Transverse colon (tissue), 4 donors: ENCODE data around the gene SMG6. TPM values are rescaled to one million over a fixed set of nuclear protein-coding genes. Genes with fewer than 3 reads are reported as not detected.

ENCODE experiments used
- DNase-seq: peaks from one replicate; pipeline ENCODE4 v3.0.0-alpha.2; 2019
- H3K27ac ChIP-seq, 4 donors: fragments of 200-600 bp; sonication (generic); 2 replicates each; pipeline ENCODE4 v1.5.1; 2016 to 2018; ENCODE audit warnings: inconsistent platforms in 4 of 4
- H3K27me3 ChIP-seq: fragments of 200-600 bp; sonication (generic); 2 replicates; pipeline ENCODE4 v1.5.1; 2017; ENCODE audit warnings: inconsistent platforms
- H3K36me3 ChIP-seq, 4 donors: fragments of 200-600 bp; sonication (generic); 2 replicates each; pipeline ENCODE4 v1.5.1; 2017 to 2019; ENCODE audit warnings: inconsistent platforms in 4 of 4
- H3K4me1 ChIP-seq, 4 donors: fragments of 200-600 bp; sonication (generic); 2 replicates each; pipeline ENCODE4 v1.5.1; 2017 to 2020; ENCODE audit warnings: inconsistent platforms in 4 of 4
- H3K4me3 ChIP-seq, 4 donors: fragments of 200-600 bp; sonication (generic); 1 replicate in 1 of 4; 2 replicates in 3 of 4; pipeline versions ENCODE4 v1.5.1 to v1.6.1; 2017 to 2019; ENCODE audit warnings: inconsistent platforms in 4 of 4
- H3K9me3 ChIP-seq, 2 donors: fragments of 200-600 bp; sonication (generic); 2 replicates each; pipeline ENCODE4 v1.5.1; 2017 to 2019; ENCODE audit warnings: inconsistent platforms in 2 of 2
- EP300 ChIP-seq: sonication (generic); formaldehyde crosslinking; IDR thresholded peaks from one replicate; pipeline ENCODE4 v1.6.1; 2017; ENCODE audit warnings: antibody characterized with exemption, low read depth
- POLR2A ChIP-seq: fragments of 450-650 bp; IDR thresholded peaks from one replicate; pipeline ENCODE4 v1.6.1; 2016; ENCODE audit warnings: antibody characterized with exemption, mild to moderate bottlenecking, moderate library complexity
- POLR2AphosphoS5 ChIP-seq, 3 donors: sonication (generic); formaldehyde crosslinking; IDR thresholded peaks; one replicate each; pipeline ENCODE4 v1.6.1; 2016; ENCODE audit warnings: antibody characterized with exemption in 3 of 3
- WGBS, 2 donors: methylation state at CpG; one replicate each; pipeline ENCODE4 v1.1.5; 2018; ENCODE audit warnings: low coverage in 1 of 2; 5-methylcytosine and 5-hydroxymethylcytosine counted together
- in situ Hi-C, 4 donors: fragments of 200-750 bp; cut with MboI; loops; one replicate each; pipeline versions ENCODE4 v1.15.0 to v1.15.1; 2017; ENCODE audit warnings: low sequenced_read_pairs in 3 of 4, low pct_ligation_motif_present in 1 of 4, low pct_unique_long_range_greater_than_20kb in 1 of 4
- intact Hi-C: fragments of 100-400 bp; cut with DNase I; formaldehyde crosslinking; loops from one replicate; pipeline ENCODE4 v1.15.1; 2023; ENCODE audit warnings: low total_unique reads
- total RNA-seq, 4 donors: library from RNA; depleted of rRNA; stranded (reverse); fragments of >200 nt; gene quantifications; one replicate each; pipeline ENCODE4 v1.1.0, GENCODE V29; 2016
- TF ChIP-seq, protein P1 (sequence below), 5 experiments: fragments of 200-600 bp in 3 of 5; fragments of 450-650 bp in 2 of 5; sonication (generic) in 3 of 5; IDR thresholded peaks; 1 replicate in 2 of 5; 2 replicates in 3 of 5; pipeline ENCODE4 v1.5.1; 2016 to 2017; ENCODE audit warnings: antibody characterized with exemption in 5 of 5, inconsistent platforms in 3 of 5, mild to moderate bottlenecking in 2 of 5, moderate library complexity in 1 of 5

Gene SMG6
- total RNA-seq, 4 donors from 2014 or later: 28.6 to 112 (median 39.1) TPM

DNA sequence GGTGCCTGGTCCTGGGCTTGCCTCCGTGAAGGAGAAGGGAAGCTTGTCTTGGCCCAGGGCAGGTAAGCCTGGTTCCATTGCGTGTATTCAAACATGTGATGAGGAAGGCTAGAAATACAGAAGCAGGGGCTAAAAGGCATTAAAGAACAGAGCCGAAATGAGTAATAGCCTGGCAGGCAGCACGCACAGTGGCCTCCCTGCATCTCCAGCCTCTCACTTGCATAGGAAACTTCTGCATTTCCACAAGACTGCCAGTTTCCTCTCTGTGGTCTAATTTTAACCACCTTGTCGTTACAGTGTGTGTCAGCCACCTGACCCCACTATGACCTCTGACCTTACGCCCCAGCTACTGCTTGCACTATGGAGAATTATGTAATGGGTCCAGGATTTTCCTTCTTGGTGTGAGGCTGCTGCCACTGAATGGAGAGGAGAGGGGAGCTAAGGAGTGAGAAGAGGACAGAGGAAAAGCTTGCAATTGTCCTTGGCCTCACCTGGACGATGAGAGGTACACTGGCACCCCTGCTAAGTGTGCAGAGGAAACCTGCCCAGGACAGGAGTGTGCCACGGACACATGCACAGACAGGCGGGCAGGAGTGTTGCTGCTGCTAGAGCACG lies 215.9 kb downstream of the SMG6 start:
- Histone ChIP-seq H3K4me3 (no peak overlapping the region), H3K9me3 (no peaks in the 10 kb centered on the region), H3K4me1 (peaks cover 29 to 83% (median 69%) of the 10 kb centered on the region in 4 donors), H3K27ac (peak overlapping the region; percentile 85 to 91 (median 90)), H3K27me3 (no peaks in the 10 kb centered on the region), H3K36me3 (no peaks in the 10 kb centered on the region)
- peak; percentile 41 for DNase-seq
- 50 to 82% methylated on average over 4 to 10 of the region's 10 CpGs for WGBS, 2 donors
- in situ Hi-C loops: no loop called here
- intact Hi-C loops: loop anchor here (10.0 kb wide), 1 partner anchor 87 kb away; no protein-coding TSS in a partner anchor
- TF ChIP-seq EP300: peak; percentile 38
- TF ChIP-seq, protein P1, sequence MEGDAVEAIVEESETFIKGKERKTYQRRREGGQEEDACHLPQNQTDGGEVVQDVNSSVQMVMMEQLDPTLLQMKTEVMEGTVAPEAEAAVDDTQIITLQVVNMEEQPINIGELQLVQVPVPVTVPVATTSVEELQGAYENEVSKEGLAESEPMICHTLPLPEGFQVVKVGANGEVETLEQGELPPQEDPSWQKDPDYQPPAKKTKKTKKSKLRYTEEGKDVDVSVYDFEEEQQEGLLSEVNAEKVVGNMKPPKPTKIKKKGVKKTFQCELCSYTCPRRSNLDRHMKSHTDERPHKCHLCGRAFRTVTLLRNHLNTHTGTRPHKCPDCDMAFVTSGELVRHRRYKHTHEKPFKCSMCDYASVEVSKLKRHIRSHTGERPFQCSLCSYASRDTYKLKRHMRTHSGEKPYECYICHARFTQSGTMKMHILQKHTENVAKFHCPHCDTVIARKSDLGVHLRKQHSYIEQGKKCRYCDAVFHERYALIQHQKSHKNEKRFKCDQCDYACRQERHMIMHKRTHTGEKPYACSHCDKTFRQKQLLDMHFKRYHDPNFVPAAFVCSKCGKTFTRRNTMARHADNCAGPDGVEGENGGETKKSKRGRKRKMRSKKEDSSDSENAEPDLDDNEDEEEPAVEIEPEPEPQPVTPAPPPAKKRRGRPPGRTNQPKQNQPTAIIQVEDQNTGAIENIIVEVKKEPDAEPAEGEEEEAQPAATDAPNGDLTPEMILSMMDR (IDR thresholded peaks at IDR 0.05): no peak
- TF ChIP-seq POLR2A: no peak
- peak; percentile 8 to 16 (median 14) for TF ChIP-seq POLR2AphosphoS5 (IDR thresholded peaks at IDR 0.05)

DNA sequence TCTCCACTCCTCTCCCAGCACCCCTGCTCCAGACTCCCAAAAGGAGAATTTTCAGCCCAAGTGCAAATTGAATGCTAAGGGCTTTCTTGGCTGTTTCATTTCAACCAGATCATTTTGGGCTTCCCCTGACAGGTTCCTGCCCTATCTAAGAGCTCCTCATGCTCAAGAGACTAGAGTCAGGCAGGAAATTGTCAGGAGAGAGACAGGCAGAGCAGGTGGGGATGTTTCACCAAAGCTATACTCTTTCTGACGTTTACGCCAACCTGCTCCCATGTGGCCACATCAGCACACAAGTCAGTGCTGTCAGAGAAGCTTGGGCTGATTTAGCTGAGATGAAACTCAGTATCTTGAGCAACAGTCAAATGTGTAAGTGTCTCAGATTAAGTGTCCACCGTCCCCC lies 217.3 kb downstream of the SMG6 start:
- Histone ChIP-seq H3K4me3 (no peak overlapping the region), H3K27ac (peak overlapping the region; percentile 89 to 91 (median 90)), H3K4me1 (peaks cover 29 to 90% (median 68%) of the 10 kb centered on the region in 4 donors), H3K9me3 (no peaks in the 10 kb centered on the region), H3K36me3 (peaks cover 0 to under 1% (median 0%) of the 10 kb centered on the region in 4 donors), H3K27me3 (no peaks in the 10 kb centered on the region)
- TF ChIP-seq EP300 (no peak), POLR2A (no peak), POLR2AphosphoS5 (IDR thresholded peaks at IDR 0.05) (no peak)
- TF ChIP-seq, protein P1 (IDR thresholded peaks at IDR 0.05): no peak
- in situ Hi-C loops (no loop called here), intact Hi-C loops (loop anchor here (10.0 kb wide), 1 partner anchor 88 kb away; no protein-coding TSS in a partner anchor)
- DNase-seq: no peak
- WGBS, 2 donors: 58 to 60% methylated on average over 1 to 3 of the region's 3 CpGs

DNA sequence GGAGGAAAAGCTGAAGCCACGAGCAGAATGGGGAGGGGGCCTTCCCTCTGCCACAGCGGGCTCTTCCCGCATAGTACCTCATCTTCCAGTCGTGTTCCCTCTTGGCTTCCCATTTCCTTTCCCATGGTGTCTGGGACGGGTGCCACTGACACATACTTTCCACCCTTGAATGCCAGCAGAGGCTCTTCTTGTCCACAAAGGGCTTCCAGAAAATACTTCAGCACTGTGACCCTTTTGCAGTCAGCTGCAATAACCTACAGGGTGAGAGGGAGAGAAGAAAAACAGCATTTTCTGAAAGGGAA lies 218.0 kb downstream of the SMG6 start:
- 0 to 51% methylated on average over 1 to 5 of the region's 5 CpGs for WGBS, 2 donors
- H3K36me3 ChIP-seq: peaks cover 0 to 8% (median 0%) of the 10 kb centered on the region in 4 donors
- DNase-seq: no peak
- in situ Hi-C loops: no loop called here
- no peak overlapping the region for H3K4me3 ChIP-seq
- TF ChIP-seq POLR2AphosphoS5 (IDR thresholded peaks at IDR 0.05) (peak in 2 of 3 donors; percentile 26 to 45), EP300 (no peak), POLR2A (no peak)
- TF ChIP-seq, protein P1 (IDR thresholded peaks at IDR 0.05): no peak
- intact Hi-C loops: loop anchor here (10.0 kb wide), 1 partner anchor 89 kb away; no protein-coding TSS in a partner anchor
- no peaks in the 10 kb centered on the region for H3K27me3 ChIP-seq
- H3K9me3 ChIP-seq: no peaks in the 10 kb centered on the region
- peak overlapping the region; percentile 89 to 91 (median 90) for H3K27ac ChIP-seq
- H3K4me1 ChIP-seq: peaks cover 29 to 83% (median 61%) of the 10 kb centered on the region in 4 donors

DNA sequence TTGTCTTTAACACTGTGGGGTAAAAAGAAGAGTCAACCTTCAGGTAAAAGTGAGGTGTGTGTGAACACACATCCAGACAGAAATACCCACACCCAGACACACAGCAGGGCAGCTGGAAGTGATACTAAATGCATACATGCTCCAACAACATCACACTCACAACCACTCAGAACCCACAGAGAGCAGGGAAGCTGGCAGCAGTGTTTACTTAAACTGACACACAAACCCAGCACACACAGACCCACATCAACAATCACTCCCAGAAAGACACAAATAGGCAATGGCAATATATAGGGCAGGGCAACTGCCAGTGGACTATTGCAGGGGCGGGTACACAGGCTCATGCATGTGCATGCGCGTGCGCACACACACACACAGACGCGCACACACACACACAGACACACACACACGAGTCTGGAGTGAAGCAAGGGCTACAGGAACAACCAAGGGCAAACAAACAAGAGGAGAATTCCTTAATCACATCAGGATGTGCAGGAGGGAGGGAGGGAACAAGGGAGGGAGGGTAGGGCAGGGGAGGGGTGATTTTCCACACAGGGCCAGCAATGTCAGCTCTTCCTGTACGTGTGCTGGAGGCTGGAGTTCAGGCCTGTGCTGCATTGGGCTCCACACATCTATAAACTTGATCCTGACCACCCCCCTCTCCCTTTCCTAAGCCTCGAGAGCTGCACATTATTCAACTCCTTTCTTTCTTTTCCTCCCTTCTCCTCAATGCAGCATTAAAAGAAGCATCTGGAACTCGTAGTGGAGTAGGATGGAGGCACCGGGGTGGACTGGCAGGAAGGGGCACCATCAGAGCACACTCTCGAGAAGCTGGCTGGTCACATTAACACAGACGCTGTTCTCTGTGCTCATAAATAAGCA lies 218.6 kb downstream of the SMG6 start:
- in situ Hi-C loops (no loop called here), intact Hi-C loops (loop anchor here (10.0 kb wide), 1 partner anchor 90 kb away; no protein-coding TSS in a partner anchor)
- DNase-seq: peak; percentile 87
- peaks cover 29 to 78% (median 56%) of the 10 kb centered on the region in 4 donors for H3K4me1 ChIP-seq
- peak overlapping the region; percentile 89 to 91 (median 90) for H3K27ac ChIP-seq
- TF ChIP-seq POLR2AphosphoS5 (IDR thresholded peaks at IDR 0.05): peak in 2 of 3 donors; percentile 42 to 43
- TF ChIP-seq POLR2A: peak; percentile 25
- TF ChIP-seq, protein P1 (IDR thresholded peaks at IDR 0.05): no peak
- TF ChIP-seq EP300: no peak
- WGBS, 2 donors: 30 to 35% methylated on average over 5 to 13 of the region's 13 CpGs
- peaks cover 0 to 8% (median 0%) of the 10 kb centered on the region in 4 donors for H3K36me3 ChIP-seq
- no peaks in the 10 kb centered on the region for H3K9me3 ChIP-seq
- H3K4me3 ChIP-seq: no peak overlapping the region
- no peaks in the 10 kb centered on the region for H3K27me3 ChIP-seq
